ENCODE results near the gene CPTP.

The CPTP gene

DNA sequence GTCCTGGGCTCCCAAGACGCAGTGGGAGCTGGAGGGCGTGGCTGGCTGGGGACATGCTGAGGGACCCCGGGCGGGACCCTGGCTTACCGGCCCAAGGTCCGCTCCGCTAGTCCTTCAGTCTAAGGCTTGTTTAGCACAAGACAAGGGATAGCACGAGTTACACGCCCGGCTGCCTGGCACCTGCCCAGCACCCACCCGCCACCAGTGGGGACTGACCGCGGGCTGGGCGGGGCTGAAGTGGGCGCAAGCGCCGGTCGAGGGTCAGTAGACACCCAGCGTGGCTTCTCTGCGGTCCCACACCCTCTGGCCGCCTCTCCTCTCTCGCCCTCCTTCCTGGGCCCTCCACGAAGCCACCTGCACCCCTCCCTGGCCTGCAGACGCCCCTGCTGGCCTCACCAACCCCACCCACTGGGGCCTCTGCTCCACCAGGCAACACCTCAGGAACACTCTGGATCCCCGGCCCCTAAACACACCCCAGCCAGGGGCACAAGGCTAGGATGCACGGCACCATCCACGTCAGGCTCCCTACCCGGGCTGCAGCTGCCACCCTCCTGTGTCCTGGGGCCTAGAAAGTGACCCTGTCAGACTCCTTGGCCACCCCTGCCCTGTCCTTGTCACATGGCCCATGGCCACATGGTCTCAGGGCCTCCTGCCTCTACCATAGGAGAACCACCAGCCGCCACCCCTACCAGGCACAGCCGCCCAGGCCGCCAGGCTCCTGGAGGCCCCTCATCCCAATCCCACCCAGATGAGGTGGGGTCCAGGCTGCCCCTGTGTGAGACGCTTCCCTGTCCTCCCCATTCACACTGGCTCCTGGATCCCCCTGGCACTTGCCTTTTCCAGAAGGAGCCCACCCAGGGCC, 12.6 kb downstream of the CPTP start:
- no peak for DNase-seq

DNA sequence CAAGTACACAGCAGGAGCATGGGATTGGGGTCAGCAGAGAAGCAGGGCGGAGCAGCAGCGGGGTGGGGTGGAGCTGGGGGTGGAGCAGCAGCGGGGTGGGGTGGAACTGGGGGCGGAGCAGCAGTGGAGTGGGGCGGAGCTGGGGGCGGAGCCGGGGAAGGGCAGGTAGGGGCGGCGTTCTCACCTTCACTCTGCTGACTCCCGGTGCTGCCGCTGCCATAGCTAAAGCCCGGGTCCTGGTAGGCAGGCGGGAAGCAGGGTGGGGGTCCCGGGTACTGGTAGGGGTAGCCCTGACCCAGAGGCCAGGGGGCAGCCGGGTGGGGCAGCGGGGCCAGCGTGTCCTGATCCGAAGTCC, 13.2 kb downstream of the CPTP start:
- no peak for DNase-seq

- DNase-seq = no peak
Measured at GRCh38 chr1:1338278-1338677, 13.7 kb downstream of the CPTP start.

DNA sequence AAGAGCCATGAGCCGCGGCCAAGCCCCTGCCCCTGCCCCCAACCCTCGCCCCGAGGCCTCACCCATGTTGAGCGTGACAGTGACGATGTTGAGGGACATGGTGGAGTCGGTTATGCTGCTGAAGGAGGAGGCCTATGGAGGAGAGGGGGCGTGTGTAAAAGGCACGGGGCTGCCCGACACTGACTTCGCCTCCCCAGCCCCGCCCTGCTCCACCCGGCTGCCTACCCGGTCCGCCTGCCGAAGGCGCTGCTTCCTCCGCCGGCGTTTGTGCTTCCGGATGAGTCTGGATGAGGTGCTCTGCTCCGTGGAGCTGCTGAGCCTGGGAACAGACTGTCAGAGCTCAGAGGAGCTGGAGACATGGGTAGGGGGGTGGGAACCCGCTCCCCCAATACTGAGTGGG, 15.6 kb downstream of the CPTP start:
- DNase-seq = no peak

- no peak for DNase-seq
Measured at GRCh38 chr1:1340791-1341548, 16.4 kb downstream of the CPTP start.

GRCh38 chr1:1341549-1342021, 17.0 kb downstream of the CPTP start:
- no peak for DNase-seq

GRCh38 chr1:1342061-1342562, 17.5 kb downstream of the CPTP start:
- DNase-seq = no peak

DNA sequence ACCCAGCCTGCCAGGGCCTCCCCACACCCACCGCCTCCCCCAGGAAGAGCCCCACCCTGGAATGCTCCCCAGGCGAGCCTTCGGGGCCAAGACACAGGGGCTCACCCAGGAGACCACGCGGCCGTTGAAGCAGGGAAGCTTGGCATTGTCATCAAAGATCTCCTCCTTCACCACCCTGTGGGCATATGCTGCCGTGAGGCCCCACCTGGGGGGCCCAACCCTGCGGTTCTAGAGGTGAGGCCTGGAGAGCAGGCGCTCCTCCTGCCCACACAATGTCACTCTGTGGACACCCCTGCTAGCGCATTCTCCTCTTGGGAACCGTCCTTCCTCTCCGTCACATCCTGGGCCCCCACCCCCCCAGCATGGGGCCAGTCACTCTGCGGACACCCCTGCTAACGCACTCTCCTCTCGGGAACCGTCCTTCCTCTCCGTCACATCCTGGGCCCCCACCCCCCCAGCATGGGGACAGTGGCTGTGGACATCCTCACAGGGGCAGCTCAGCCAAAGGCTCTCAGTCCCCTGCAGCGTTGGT, 18.0 kb downstream of the CPTP start:
- no peak for DNase-seq

- DNase-seq = no peak
Measured at GRCh38 chr1:1343811-1344421, 19.3 kb downstream of the CPTP start.

GRCh38 chr1:1344655-1345361, 20.2 kb downstream of the CPTP start:
- DNase-seq = no peak

GRCh38 chr1:1345384-1345783, 20.8 kb downstream of the CPTP start:
- no peak for DNase-seq

DNA sequence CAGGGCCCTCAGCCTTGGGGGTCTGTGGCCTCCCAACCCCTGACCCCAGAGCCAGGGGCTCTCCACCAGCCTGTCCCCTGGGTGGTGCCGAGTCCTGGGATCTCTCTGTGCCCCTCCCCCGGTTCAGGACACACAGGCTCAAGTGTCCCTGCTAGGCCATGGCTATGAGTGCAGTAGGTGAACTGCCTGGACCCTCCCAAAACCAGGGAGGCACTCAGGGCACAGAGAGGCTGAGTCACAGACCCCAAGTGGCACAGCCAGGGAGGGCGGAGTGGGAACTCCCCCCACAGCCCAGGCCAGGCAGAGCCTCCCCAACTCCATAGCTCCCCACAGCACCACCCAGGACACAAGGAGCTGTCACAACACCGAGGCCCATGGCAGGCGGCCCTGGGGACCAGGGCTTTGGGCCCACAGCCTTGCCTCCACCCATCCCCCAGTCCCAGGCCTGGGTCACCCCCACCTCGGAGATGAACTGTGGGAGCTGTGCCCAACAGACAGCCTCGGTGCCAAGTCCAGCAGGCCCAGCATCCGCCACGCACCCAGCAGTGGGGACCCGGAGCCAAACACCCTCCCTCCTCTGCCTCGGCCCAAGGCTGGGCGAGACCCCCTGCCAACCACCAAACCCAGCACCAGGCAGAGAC, 21.4 kb downstream of the CPTP start:
- no peak for DNase-seq

- DNase-seq = no peak
Measured at GRCh38 chr1:1346501-1346890, 21.9 kb downstream of the CPTP start.

- DNase-seq = no peak
Measured at GRCh38 chr1:1347026-1347595, 22.5 kb downstream of the CPTP start.

GRCh38 chr1:1347663-1348419, 23.2 kb downstream of the CPTP start:
- no peak for DNase-seq

- DNase-seq = no peak
Measured at GRCh38 chr1:1348420-1349255, 24.0 kb downstream of the CPTP start.

DNA sequence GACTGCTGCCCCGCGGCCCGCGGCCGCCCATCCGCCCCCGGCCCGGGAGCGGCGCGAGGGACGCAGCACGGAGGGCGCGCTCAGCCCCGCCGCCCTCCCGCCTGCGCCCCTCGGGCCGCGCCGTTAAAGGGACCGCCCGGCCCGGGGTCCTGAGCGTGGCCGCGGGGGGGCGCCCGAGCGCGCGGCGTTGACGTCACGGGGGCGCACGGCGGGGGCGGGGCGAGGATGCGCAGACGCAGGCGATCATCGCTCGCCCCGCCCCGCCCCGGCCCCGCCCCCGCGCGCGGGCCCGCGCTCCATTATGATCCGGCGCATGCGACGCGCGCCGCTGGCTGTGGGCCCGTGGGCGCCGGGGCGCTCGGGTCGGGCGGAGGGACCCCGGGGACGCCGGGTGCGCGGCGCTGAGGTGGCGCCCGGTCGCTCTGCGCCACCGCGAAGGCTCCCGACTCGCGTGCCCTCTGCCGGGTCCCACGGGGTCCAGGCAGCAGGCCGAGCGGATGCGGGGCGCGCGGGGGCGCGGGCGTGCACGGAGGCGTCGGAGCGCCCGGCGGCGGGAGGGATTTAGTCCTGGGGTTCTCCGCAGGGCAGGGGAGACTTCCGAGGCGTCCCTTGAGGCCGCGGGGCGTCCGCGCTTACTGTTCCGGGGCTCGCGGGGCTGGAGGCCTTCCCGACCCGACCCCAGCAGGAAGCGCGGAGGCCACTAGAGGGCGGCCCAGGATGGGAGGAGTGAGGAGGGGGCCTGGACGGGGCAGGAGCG, 24.8 kb downstream of the CPTP start, which contains the start of gene DVL1:
Gene DVL1, minus strand, starts transcription at position 163 of the 757 bp plus-strand sequence. CDS start 353 bp downstream, outside the sequence.
- peak; percentile 7 for DNase-seq

- DNase-seq = no peak
Measured at GRCh38 chr1:1351511-1352427, 27.2 kb downstream of the CPTP start.

All from NCI-H1694 (cell line).